ENCODE results near the gene GOLGA8N.
"Not testable (repeated sequence)": the region's sequence is repeated elsewhere in the genome, so short reads cannot be mapped to it uniquely, and the experiment has no call there.

DNA sequence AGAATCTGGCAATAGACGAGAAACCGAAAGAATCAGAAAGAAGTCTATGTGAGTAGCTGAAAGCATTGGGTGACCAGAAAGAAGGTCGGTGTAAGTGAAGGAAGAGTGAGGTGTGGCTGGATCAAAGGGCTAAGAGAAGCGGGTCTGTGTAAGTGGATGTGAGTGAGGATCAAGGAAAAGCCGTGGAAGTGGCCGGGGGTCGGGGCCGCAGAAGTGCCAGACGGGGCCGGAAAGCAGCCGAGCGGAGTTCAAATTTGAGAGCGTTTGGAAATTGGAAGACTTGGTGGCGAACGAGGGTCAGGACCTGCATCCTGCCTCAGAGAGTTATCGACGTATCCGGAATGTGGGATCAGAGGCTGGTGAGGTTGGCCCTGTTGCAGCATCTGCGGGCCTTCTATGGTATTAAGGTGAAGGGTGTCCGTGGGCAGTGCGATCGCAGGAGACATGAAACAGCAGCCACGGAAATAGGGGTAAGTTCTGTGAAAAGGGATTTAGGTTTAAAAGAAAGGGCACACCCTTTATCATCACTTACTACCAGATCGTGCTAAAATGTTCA is 22.7 kb downstream of the GOLGA8N start:
- TF ChIP-seq, protein P1, sequence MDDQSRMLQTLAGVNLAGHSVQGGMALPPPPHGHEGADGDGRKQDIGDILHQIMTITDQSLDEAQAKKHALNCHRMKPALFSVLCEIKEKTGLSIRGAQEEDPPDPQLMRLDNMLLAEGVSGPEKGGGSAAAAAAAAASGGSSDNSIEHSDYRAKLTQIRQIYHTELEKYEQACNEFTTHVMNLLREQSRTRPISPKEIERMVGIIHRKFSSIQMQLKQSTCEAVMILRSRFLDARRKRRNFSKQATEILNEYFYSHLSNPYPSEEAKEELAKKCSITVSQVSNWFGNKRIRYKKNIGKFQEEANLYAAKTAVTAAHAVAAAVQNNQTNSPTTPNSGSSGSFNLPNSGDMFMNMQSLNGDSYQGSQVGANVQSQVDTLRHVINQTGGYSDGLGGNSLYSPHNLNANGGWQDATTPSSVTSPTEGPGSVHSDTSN (IDR thresholded peaks at IDR 0.05) = not testable (repeated sequence)
- TF ChIP-seq, protein P2, sequence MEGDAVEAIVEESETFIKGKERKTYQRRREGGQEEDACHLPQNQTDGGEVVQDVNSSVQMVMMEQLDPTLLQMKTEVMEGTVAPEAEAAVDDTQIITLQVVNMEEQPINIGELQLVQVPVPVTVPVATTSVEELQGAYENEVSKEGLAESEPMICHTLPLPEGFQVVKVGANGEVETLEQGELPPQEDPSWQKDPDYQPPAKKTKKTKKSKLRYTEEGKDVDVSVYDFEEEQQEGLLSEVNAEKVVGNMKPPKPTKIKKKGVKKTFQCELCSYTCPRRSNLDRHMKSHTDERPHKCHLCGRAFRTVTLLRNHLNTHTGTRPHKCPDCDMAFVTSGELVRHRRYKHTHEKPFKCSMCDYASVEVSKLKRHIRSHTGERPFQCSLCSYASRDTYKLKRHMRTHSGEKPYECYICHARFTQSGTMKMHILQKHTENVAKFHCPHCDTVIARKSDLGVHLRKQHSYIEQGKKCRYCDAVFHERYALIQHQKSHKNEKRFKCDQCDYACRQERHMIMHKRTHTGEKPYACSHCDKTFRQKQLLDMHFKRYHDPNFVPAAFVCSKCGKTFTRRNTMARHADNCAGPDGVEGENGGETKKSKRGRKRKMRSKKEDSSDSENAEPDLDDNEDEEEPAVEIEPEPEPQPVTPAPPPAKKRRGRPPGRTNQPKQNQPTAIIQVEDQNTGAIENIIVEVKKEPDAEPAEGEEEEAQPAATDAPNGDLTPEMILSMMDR (IDR thresholded peaks at IDR 0.05) = not testable (repeated sequence)
- not testable (repeated sequence) for TF ChIP-seq RAD21 (conservative IDR thresholded peaks at IDR 0.05 in 1 of 2, IDR thresholded peaks at IDR 0.05 in 1 of 2); CHD4 (IDR thresholded peaks at IDR 0.05; ENCODE audit: borderline replicate concordance); POLR2A (IDR thresholded peaks at IDR 0.05; ENCODE audit: low read length); KDM1A (IDR thresholded peaks at IDR 0.05; ENCODE audit: low read depth); SREBF2 (IDR thresholded peaks at IDR 0.05)
- TF ChIP-seq, protein P3, sequence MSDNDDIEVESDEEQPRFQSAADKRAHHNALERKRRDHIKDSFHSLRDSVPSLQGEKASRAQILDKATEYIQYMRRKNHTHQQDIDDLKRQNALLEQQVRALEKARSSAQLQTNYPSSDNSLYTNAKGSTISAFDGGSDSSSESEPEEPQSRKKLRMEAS (IDR thresholded peaks at IDR 0.05) = not testable (repeated sequence)

Data from A549 (cell line).